ENCODE results near the gene VTCN1. TPM values are rescaled to one million over a fixed set of nuclear protein-coding genes. Genes with fewer than 3 reads are reported as not detected.

The VTCN1 gene
- total RNA-seq, 2 donors from 2014 or later = not detected

- TF ChIP-seq CTCF (conservative IDR thresholded peaks at IDR 0.05) = no peak
- Histone ChIP-seq H3K27ac (ENCODE audit: low read depth, low read length) (no peak overlapping the region), H3K9ac (ENCODE audit: extremely low read depth, low read length, poor library complexity, severe bottlenecking) (no peak overlapping the region), H3K27me3 (ENCODE audit: control insufficient read depth, insufficient read depth, low read length, poor library complexity, severe bottlenecking) (no peaks in the 10 kb centered on the region), H3K4me1 (ENCODE audit: control insufficient read depth, insufficient read depth, low read length) (no peaks in the 10 kb centered on the region), H3K9me3 (ENCODE audit: control insufficient read depth, low read length) (no peaks in the 10 kb centered on the region), H3K36me3 (ENCODE audit: control insufficient read depth, insufficient read depth, low read length) (no peaks in the 10 kb centered on the region), H3K4me3 (ENCODE audit: low read length) (no peak overlapping the region)
- Mint-ChIP-seq H3K36me3 (ENCODE audit: low read depth) (no peaks in the 10 kb centered on the region), H3K4me3 (no peak overlapping the region), H3K27me3 (ENCODE audit: insufficient read depth) (no peaks in the 10 kb centered on the region), H3K4me1 (peaks cover 5% of the 10 kb centered on the region), H3K27ac (no peak overlapping the region), H3K9me3 (peaks cover 2% of the 10 kb centered on the region)
- no peak for DNase-seq
Measured at GRCh38 chr1:117167402-117167801, 43.3 kb downstream of the VTCN1 start.

- H3K27ac ChIP-seq (ENCODE audit: low read depth, low read length) = no peak overlapping the region
- no peak overlapping the region for H3K9ac ChIP-seq (ENCODE audit: extremely low read depth, low read length, poor library complexity, severe bottlenecking)
- Mint-ChIP-seq H3K4me1 (peaks cover 18% of the 10 kb centered on the region), H3K27me3 (ENCODE audit: insufficient read depth) (no peaks in the 10 kb centered on the region), H3K9me3 (peaks cover 2% of the 10 kb centered on the region), H3K4me3 (no peak overlapping the region), H3K36me3 (ENCODE audit: low read depth) (no peaks in the 10 kb centered on the region), H3K27ac (no peak overlapping the region)
- H3K4me1 ChIP-seq (ENCODE audit: control insufficient read depth, insufficient read depth, low read length) = no peaks in the 10 kb centered on the region
- WGBS, 2 experiments (ENCODE audit: insufficient coverage in 1 of 2, insufficient read length in 1 of 2) = 91% methylated on average over 2 of the region's 2 CpGs; no CpG with 5 or more reads in 1 of the 2 experiments
- H3K36me3 ChIP-seq (ENCODE audit: control insufficient read depth, insufficient read depth, low read length) = no peaks in the 10 kb centered on the region
- no peak for TF ChIP-seq CTCF (conservative IDR thresholded peaks at IDR 0.05)
- no peaks in the 10 kb centered on the region for H3K9me3 ChIP-seq (ENCODE audit: control insufficient read depth, low read length)
- DNase-seq = no peak
- no peak overlapping the region for H3K4me3 ChIP-seq (ENCODE audit: low read length)
- H3K27me3 ChIP-seq (ENCODE audit: control insufficient read depth, insufficient read depth, low read length, poor library complexity, severe bottlenecking) = no peaks in the 10 kb centered on the region
Measured at GRCh38 chr1:117166076-117166475, 44.7 kb downstream of the VTCN1 start.

GRCh38 chr1:117164209-117164608, 46.5 kb downstream of the VTCN1 start:
- Mint-ChIP-seq H3K4me1 (peaks cover 20% of the 10 kb centered on the region), H3K27ac (no peak overlapping the region), H3K9me3 (peaks cover 5% of the 10 kb centered on the region), H3K27me3 (ENCODE audit: insufficient read depth) (no peaks in the 10 kb centered on the region), H3K36me3 (ENCODE audit: low read depth) (peaks cover 1% of the 10 kb centered on the region), H3K4me3 (no peak overlapping the region)
- Histone ChIP-seq H3K9me3 (ENCODE audit: control insufficient read depth, low read length) (peaks cover 4% of the 10 kb centered on the region), H3K27ac (ENCODE audit: low read depth, low read length) (no peak overlapping the region), H3K9ac (ENCODE audit: extremely low read depth, low read length, poor library complexity, severe bottlenecking) (no peak overlapping the region), H3K36me3 (ENCODE audit: control insufficient read depth, insufficient read depth, low read length) (no peaks in the 10 kb centered on the region), H3K4me3 (ENCODE audit: low read length) (no peak overlapping the region), H3K4me1 (ENCODE audit: control insufficient read depth, insufficient read depth, low read length) (no peaks in the 10 kb centered on the region), H3K27me3 (ENCODE audit: control insufficient read depth, insufficient read depth, low read length, poor library complexity, severe bottlenecking) (no peaks in the 10 kb centered on the region)
- DNase-seq = no peak
- TF ChIP-seq CTCF (conservative IDR thresholded peaks at IDR 0.05) = no peak
- whole genome bisulfite sequencing, 2 experiments (ENCODE audit: insufficient coverage in 1 of 2, insufficient read length in 1 of 2) = 94% methylated on average over 4 of the region's 4 CpGs; no CpG with 5 or more reads in 1 of the 2 experiments

Measured in endodermal cell (in vitro differentiated cells).